HEK293 (cell line): ENCODE data around the gene PRMT7.

ENCODE experiments used
- CTCF ChIA-PET: fragments of 350-600 bp; formaldehyde crosslinking; extraction: SDS; loops from one replicate; lab custom pipeline; 2021; ENCODE audit warnings: antibody characterized with exemption; lab: Yijun Ruan, JAX
- POLR2A ChIA-PET: fragments of 300-600 bp; formaldehyde crosslinking; extraction: SDS; loops from one replicate; lab custom pipeline; 2020; ENCODE audit warnings: antibody characterized with exemption, inconsistent platforms; lab: Yijun Ruan, JAX
- H3K27ac ChIP-seq: fragments of 200-500 bp; sonication (Bioruptor generic); 2 replicates; pipeline ENCODE4 v1.5.1; 2014; ENCODE audit warnings: low read depth, low read length, control low read depth, inconsistent platforms; ENCODE audit errors: extremely low read depth
- H3K36me3 ChIP-seq, 2 experiments: fragments of 200-500 bp in 1 of 2; sonication (Bioruptor generic) in 1 of 2; 1 replicate in 1 of 2; 2 replicates in 1 of 2; pipeline ENCODE4 v1.5.1; 2014 to 2017; ENCODE audit warnings: inconsistent platforms in 2 of 2, low read length in 2 of 2; ENCODE audit not compliant: control insufficient read depth in 2 of 2, insufficient read depth in 1 of 2
- H3K4me1 ChIP-seq: fragments of 200-500 bp; sonication (Bioruptor generic); 2 replicates; pipeline ENCODE4 v1.5.1; 2014; ENCODE audit warnings: mild to moderate bottlenecking, low read length, inconsistent platforms; ENCODE audit not compliant: control insufficient read depth, insufficient read depth
- H3K4me3 ChIP-seq: 2 replicates; pipeline ENCODE4 v1.5.1; 2011; ENCODE audit warnings: low read depth, mild to moderate bottlenecking, control low read depth, low read length, moderate library complexity
- H3K9me3 ChIP-seq: fragments of 200-500 bp; sonication (Bioruptor generic); 2 replicates; pipeline ENCODE4 v1.5.1; 2014; ENCODE audit warnings: low read depth, low read length, inconsistent platforms; ENCODE audit not compliant: control insufficient read depth, insufficient read depth
- CTCF ChIP-seq: fragments of 450-650 bp; formaldehyde crosslinking; IDR thresholded peaks from 2 replicates; pipeline ENCODE4 v1.5.1; 2016; ENCODE audit warnings: missing biosample characterization, missing genetic modification characterization
- MEIS1 ChIP-seq: sonication (generic); formaldehyde crosslinking; IDR thresholded peaks from 2 replicates; pipeline ENCODE4 v1.8.1; 2022; ENCODE audit warnings: missing genetic modification reagents, mild to moderate bottlenecking, borderline replicate concordance
- PATZ1 ChIP-seq: fragments of 450-650 bp; formaldehyde crosslinking; IDR thresholded peaks from 2 replicates; pipeline ENCODE4 v1.5.1; 2016; ENCODE audit warnings: missing biosample characterization, missing genetic modification characterization
- PRDM1 ChIP-seq: fragments of 450-650 bp; formaldehyde crosslinking; IDR thresholded peaks from 2 replicates; pipeline ENCODE4; 2016; ENCODE audit warnings: missing biosample characterization, missing genetic modification characterization
- REPIN1 ChIP-seq: fragments of 450-650 bp; formaldehyde crosslinking; IDR thresholded peaks from 2 replicates; pipeline ENCODE4 v1.5.1; 2017; ENCODE audit warnings: missing biosample characterization, missing genetic modification characterization, low read depth
- SP7 ChIP-seq: fragments of 450-650 bp; formaldehyde crosslinking; IDR thresholded peaks from 2 replicates; pipeline ENCODE4 v1.5.1; 2016; ENCODE audit warnings: missing biosample characterization, missing genetic modification characterization
- ZBTB20 ChIP-seq: fragments of 450-650 bp; formaldehyde crosslinking; IDR thresholded peaks from 2 replicates; pipeline ENCODE4 v1.5.1; 2016; ENCODE audit warnings: missing biosample characterization, missing genetic modification characterization
- ZBTB44 ChIP-seq: fragments of 450-650 bp; IDR thresholded peaks from 2 replicates; pipeline ENCODE4 v1.5.1; 2018; ENCODE audit warnings: missing biosample characterization, mild to moderate bottlenecking, missing genetic modification characterization
- ZBTB48 ChIP-seq: fragments of 450-650 bp; formaldehyde crosslinking; IDR thresholded peaks from 2 replicates; pipeline ENCODE4 v1.5.1; 2016; ENCODE audit warnings: missing biosample characterization, missing genetic modification characterization
- ZIC2 ChIP-seq: fragments of 450-650 bp; formaldehyde crosslinking; IDR thresholded peaks from 2 replicates; pipeline ENCODE4 v1.5.1; 2016; ENCODE audit warnings: missing biosample characterization, missing genetic modification characterization
- ZNF133 ChIP-seq: fragments of 450-650 bp; formaldehyde crosslinking; IDR thresholded peaks from 2 replicates; pipeline ENCODE4 v1.5.1; 2016; ENCODE audit warnings: missing biosample characterization, missing genetic modification characterization
- ZNF155 ChIP-seq: fragments of 450-650 bp; formaldehyde crosslinking; IDR thresholded peaks from 2 replicates; pipeline ENCODE4 v1.5.1; 2016; ENCODE audit warnings: missing biosample characterization, missing genetic modification characterization
- ZNF37A ChIP-seq: fragments of 450-650 bp; IDR thresholded peaks from 2 replicates; pipeline ENCODE4 v1.5.1; 2018; ENCODE audit warnings: missing biosample characterization, missing genetic modification characterization
- ZNF398 ChIP-seq: fragments of 450-650 bp; formaldehyde crosslinking; IDR thresholded peaks from 2 replicates; pipeline ENCODE4 v1.5.1; 2017; ENCODE audit warnings: missing biosample characterization, missing genetic modification characterization
- ZNF404 ChIP-seq: fragments of 450-650 bp; formaldehyde crosslinking; IDR thresholded peaks from 2 replicates; pipeline ENCODE4 v1.5.1; 2017; ENCODE audit warnings: missing biosample characterization, missing genetic modification characterization
- ZNF501 ChIP-seq: fragments of 450-650 bp; formaldehyde crosslinking; IDR thresholded peaks from 2 replicates; pipeline ENCODE4 v1.5.1; 2016; ENCODE audit warnings: missing biosample characterization, missing genetic modification characterization
- ZNF510 ChIP-seq: fragments of 450-650 bp; formaldehyde crosslinking; IDR thresholded peaks from 2 replicates; pipeline ENCODE4 v1.5.1; 2018; ENCODE audit warnings: mild to moderate bottlenecking, missing genetic modification characterization, missing biosample characterization; ENCODE audit not compliant: insufficient replicate concordance
- ZNF658 ChIP-seq: fragments of 450-650 bp; formaldehyde crosslinking; IDR thresholded peaks from 2 replicates; pipeline ENCODE4; 2016; ENCODE audit warnings: missing biosample characterization, missing genetic modification characterization
- ZNF777 ChIP-seq: fragments of 450-650 bp; formaldehyde crosslinking; IDR thresholded peaks from 2 replicates; pipeline ENCODE4 v1.5.1; 2017; ENCODE audit warnings: missing biosample characterization, missing genetic modification characterization, borderline replicate concordance
- ZSCAN23 ChIP-seq: fragments of 450-650 bp; formaldehyde crosslinking; IDR thresholded peaks from 2 replicates; pipeline ENCODE4 v1.5.1; 2016; ENCODE audit warnings: missing biosample characterization, missing genetic modification characterization
- TF ChIP-seq, protein P1 (sequence below): fragments of 450-650 bp; formaldehyde crosslinking; IDR thresholded peaks from 2 replicates; pipeline ENCODE4 v1.5.1; 2017; ENCODE audit warnings: missing biosample characterization, missing genetic modification characterization
- TF ChIP-seq, protein P2 (sequence below): fragments of 450-650 bp; formaldehyde crosslinking; IDR thresholded peaks from 2 replicates; pipeline ENCODE4 v1.5.1; 2016; ENCODE audit warnings: missing biosample characterization, missing genetic modification characterization

PRMT7 gene

DNA sequence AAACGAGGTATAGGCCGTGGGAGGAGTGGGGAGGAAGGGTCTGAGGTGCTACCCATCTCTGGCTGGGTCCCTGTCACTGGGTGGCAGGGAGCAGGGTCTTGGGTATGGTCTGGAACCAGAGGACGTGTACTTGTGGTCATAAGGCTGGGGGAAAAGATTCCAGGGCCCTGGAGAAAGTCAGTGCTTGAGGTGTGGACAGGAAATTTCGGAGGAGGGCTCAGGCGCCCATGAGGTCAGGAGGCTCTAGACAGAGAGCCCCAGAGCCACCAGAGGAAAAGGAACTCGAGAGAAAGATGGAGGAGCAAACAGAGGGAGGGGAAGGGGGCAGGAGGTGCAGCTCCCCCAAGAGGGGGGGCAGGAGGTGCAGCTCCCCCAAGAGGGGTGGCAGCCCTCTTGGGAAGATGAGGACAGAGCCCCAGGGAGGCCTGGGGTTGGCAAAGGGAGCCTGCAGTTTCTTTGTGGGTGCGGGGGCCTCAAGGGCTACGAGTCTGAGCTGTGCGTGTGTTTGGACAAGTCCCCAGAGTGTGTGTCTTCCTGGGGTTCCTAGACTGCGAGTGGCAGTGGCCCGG, 47.2 kb upstream of the PRMT7 start (continued):
- TF ChIP-seq, protein P1, sequence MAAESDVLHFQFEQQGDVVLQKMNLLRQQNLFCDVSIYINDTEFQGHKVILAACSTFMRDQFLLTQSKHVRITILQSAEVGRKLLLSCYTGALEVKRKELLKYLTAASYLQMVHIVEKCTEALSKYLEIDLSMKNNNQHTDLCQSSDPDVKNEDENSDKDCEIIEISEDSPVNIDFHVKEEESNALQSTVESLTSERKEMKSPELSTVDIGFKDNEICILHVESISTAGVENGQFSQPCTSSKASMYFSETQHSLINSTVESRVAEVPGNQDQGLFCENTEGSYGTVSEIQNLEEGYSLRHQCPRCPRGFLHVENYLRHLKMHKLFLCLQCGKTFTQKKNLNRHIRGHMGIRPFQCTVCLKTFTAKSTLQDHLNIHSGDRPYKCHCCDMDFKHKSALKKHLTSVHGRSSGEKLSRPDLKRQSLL (tag by site-specific recombination), result peak; percentile 93
- TF ChIP-seq SP7, result peak; percentile 52; the same call in 1 of the 2 replicates
- TF ChIP-seq ZNF398 (tag by site-specific recombination), result peak; percentile 74
- peak; percentile 10; the same call in 1 of the 2 replicates for TF ChIP-seq ZBTB20 (tag by site-specific recombination)
- TF ChIP-seq PRDM1, result no peak

- POLR2A ChIA-PET, result interaction anchor here (0.6 to 4.5 kb wide), 11 partner anchors 8 to 180 kb away, joined by 3 to 40 read pairs (median 6); partner anchors contain the start of genes NFATC3, PLA2G15, PRMT7 and SLC7A6OS
- H3K4me1 ChIP-seq, result peaks cover 17% of the 10 kb centered on the region
- peak; percentile 98 for TF ChIP-seq CTCF
- peak; percentile 44; the same call in 1 of the 2 replicates for TF ChIP-seq ZNF501
- TF ChIP-seq ZNF777 (tag by site-specific recombination), result peak; percentile 85
- no peak for TF ChIP-seq ZNF658 (tag by site-specific recombination)
- TF ChIP-seq ZNF510, result no peak
- TF ChIP-seq ZSCAN23 (tag by site-specific recombination), result no peak
- no peak for TF ChIP-seq MEIS1
- TF ChIP-seq ZNF155 (tag by site-specific recombination), result no peak
- TF ChIP-seq ZIC2, result peak; percentile 78
- TF ChIP-seq ZBTB48 (tag by site-specific recombination), result peak; percentile 79
- TF ChIP-seq ZNF37A (tag by site-specific recombination), result no peak
- no peak for TF ChIP-seq ZBTB44 (tag by site-specific recombination)
- TF ChIP-seq PATZ1 (tag by site-specific recombination), result peak; percentile 92
- TF ChIP-seq, protein P2, sequence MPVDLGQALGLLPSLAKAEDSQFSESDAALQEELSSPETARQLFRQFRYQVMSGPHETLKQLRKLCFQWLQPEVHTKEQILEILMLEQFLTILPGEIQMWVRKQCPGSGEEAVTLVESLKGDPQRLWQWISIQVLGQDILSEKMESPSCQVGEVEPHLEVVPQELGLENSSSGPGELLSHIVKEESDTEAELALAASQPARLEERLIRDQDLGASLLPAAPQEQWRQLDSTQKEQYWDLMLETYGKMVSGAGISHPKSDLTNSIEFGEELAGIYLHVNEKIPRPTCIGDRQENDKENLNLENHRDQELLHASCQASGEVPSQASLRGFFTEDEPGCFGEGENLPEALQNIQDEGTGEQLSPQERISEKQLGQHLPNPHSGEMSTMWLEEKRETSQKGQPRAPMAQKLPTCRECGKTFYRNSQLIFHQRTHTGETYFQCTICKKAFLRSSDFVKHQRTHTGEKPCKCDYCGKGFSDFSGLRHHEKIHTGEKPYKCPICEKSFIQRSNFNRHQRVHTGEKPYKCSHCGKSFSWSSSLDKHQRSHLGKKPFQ (tag by site-specific recombination), result no peak
- TF ChIP-seq ZNF133 (tag by site-specific recombination), result peak; percentile 19
- peak; percentile 68; the same call in 1 of the 2 replicates for TF ChIP-seq REPIN1
- no peak for TF ChIP-seq ZNF404 (tag by site-specific recombination)
These were observed 46.4 kb upstream of the PRMT7 start, which contains the start of gene SLC7A6 for GRCh38 chr16:68264128-68265077. SLC7A6 (plus strand) TSS chr16:68264526; CDS start chr16:68274727, 10,201 bp downstream.

More at GRCh38 chr16:68264128-68265077, 46.4 kb upstream of the PRMT7 start, which contains the start of gene SLC7A6:
- CTCF ChIA-PET, result interaction anchor here (0.5 to 8.2 kb wide), 28 partner anchors 8 to 1404 kb away, joined by 3 to 151 read pairs (median 4); partner anchors contain the start of genes NFATC3 and PLA2G15
- H3K4me3 ChIP-seq, result peak within 1 kb of the TSS; percentile 78
- no peaks in the 10 kb centered on the region for H3K9me3 ChIP-seq
- H3K36me3 ChIP-seq, result peaks cover 0 to 11% of the 10 kb centered on the region in 2 experiments; a peak in 2 of 3 replicates
- peak within 1 kb of the TSS; percentile 87 for H3K27ac ChIP-seq
